ENCODE results near the gene APOC3. TPM values are rescaled to one million over a fixed set of nuclear protein-coding genes. Genes with fewer than 3 reads are reported as not detected.

Gene APOC3
- polyA plus RNA-seq, 1 donor (not counting 4 experiments of a cell fraction or from before 2014, with no cell fraction given) = not detected

DNA sequence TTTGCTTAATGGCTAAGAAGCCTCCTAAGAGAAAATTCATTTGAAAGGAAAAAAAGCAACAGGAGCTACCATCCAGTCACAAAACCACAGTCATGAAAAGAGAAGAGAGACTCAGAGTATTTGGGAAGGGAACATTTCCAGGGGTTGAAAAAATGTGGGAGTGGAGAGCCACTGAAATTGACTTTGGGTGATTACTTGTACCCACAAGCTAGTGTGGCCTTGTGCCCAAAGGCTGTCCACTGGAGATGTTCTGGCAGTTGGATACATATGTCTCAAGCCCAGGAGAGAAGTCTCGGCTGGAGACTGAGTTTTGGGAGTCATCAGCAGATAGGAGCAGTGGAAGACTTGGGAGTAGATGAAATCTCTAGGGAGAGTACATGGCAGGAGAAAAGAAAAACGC lies 34.9 kb upstream of the APOC3 start:
- H3K9me1 ChIP-seq (ENCODE audit: control insufficient read depth, extremely low read depth, insufficient read depth, low read length) = no peaks in the 10 kb centered on the region
- H3K9ac ChIP-seq (ENCODE audit: control insufficient read depth, extremely low read depth, insufficient read depth, low read length) = no peak overlapping the region
- TF ChIP-seq EZH2 (IDR thresholded peaks at IDR 0.05; ENCODE audit: low read length) = no peak
- TF ChIP-seq, protein P1, sequence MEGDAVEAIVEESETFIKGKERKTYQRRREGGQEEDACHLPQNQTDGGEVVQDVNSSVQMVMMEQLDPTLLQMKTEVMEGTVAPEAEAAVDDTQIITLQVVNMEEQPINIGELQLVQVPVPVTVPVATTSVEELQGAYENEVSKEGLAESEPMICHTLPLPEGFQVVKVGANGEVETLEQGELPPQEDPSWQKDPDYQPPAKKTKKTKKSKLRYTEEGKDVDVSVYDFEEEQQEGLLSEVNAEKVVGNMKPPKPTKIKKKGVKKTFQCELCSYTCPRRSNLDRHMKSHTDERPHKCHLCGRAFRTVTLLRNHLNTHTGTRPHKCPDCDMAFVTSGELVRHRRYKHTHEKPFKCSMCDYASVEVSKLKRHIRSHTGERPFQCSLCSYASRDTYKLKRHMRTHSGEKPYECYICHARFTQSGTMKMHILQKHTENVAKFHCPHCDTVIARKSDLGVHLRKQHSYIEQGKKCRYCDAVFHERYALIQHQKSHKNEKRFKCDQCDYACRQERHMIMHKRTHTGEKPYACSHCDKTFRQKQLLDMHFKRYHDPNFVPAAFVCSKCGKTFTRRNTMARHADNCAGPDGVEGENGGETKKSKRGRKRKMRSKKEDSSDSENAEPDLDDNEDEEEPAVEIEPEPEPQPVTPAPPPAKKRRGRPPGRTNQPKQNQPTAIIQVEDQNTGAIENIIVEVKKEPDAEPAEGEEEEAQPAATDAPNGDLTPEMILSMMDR (optimal IDR thresholded peaks at IDR 0.05 in 1 of 3, IDR thresholded peaks at IDR 0.05 in 1 of 3, conservative IDR thresholded peaks at IDR 0.05 in 1 of 3; ENCODE audit: extremely low read depth in 1 of 3, insufficient read depth in 2 of 3, low read length in 3 of 3) = no peak
- dilution Hi-C loops (cut with MboI; ENCODE audit: extremely low pct_ligation_motif_present, low sequenced_read_pairs) = no loop called here
- FAIRE-seq (no peak), DNase-seq (ENCODE audit: low read depth, low spot score) (no peak)
- no peak overlapping the region for H2AFZ ChIP-seq (ENCODE audit: control insufficient read depth, low read length)
- H3K36me3 ChIP-seq (ENCODE audit: control insufficient read depth in 2 of 2, extremely low read depth in 1 of 2, insufficient read depth in 2 of 2, low read length in 2 of 2) = no peaks in the 10 kb centered on the region
- no peak overlapping the region for H3K4me2 ChIP-seq (ENCODE audit: control insufficient read depth, extremely low read depth, insufficient read depth, low read depth, low read length)
- no peaks in the 10 kb centered on the region for H3K27me3 ChIP-seq (ENCODE audit: control insufficient read depth, extremely low read depth, insufficient read depth, low read length)
- H3K9me3 ChIP-seq (ENCODE audit: control insufficient read depth, low read depth, low read length) = no peaks in the 10 kb centered on the region
- H3K4me1 ChIP-seq (ENCODE audit: control insufficient read depth, extremely low read depth, insufficient read depth, low read length) = peaks cover 14% of the 10 kb centered on the region
- H3K27ac ChIP-seq (ENCODE audit: control insufficient read depth, insufficient read depth, low read length) = no peak overlapping the region
- H4K20me1 ChIP-seq (ENCODE audit: control insufficient read depth, extremely low read depth, insufficient read depth, low read length) = no peaks in the 10 kb centered on the region
- H3K4me3 ChIP-seq (ENCODE audit: control insufficient read depth in 2 of 3, extremely low read depth in 1 of 3, insufficient read depth in 2 of 3, low read depth in 1 of 3, low read length in 3 of 3) = no peak overlapping the region
- no peaks in the 10 kb centered on the region for H3K79me2 ChIP-seq (ENCODE audit: control insufficient read depth, insufficient read depth, low read length)

DNA sequence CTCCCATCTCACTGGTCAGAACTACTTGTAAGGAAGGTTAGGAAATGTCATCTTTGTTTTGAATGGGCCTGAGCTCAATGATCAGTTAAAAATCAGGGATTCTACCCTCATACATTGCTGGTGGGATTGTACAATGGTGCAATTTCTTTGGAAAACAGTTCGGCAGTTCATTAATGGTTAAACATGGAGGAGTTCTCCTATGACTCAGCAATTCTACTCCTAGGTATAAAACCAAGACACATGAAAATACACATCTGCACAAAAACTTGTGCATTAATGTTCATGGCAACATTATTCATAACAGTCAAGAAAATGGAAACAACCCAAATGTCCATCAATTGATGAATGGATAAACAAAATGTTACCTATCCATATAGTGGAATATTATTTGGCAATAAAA lies 33.2 kb upstream of the APOC3 start:
- no peaks in the 10 kb centered on the region for H3K9me3 ChIP-seq (ENCODE audit: control insufficient read depth, low read depth, low read length)
- no peaks in the 10 kb centered on the region for H3K79me2 ChIP-seq (ENCODE audit: control insufficient read depth, insufficient read depth, low read length)
- no peak overlapping the region for H3K4me2 ChIP-seq (ENCODE audit: control insufficient read depth, extremely low read depth, insufficient read depth, low read depth, low read length)
- FAIRE-seq (no peak), DNase-seq (ENCODE audit: low read depth, low spot score) (no peak)
- TF ChIP-seq, protein P1 (optimal IDR thresholded peaks at IDR 0.05 in 1 of 3, IDR thresholded peaks at IDR 0.05 in 1 of 3, conservative IDR thresholded peaks at IDR 0.05 in 1 of 3; ENCODE audit: extremely low read depth in 1 of 3, insufficient read depth in 2 of 3, low read length in 3 of 3) = no peak
- no peak for TF ChIP-seq EZH2 (IDR thresholded peaks at IDR 0.05; ENCODE audit: low read length)
- H3K4me1 ChIP-seq (ENCODE audit: control insufficient read depth, extremely low read depth, insufficient read depth, low read length) = peaks cover 14% of the 10 kb centered on the region
- no peaks in the 10 kb centered on the region for H3K9me1 ChIP-seq (ENCODE audit: control insufficient read depth, extremely low read depth, insufficient read depth, low read length)
- H3K36me3 ChIP-seq (ENCODE audit: control insufficient read depth in 2 of 2, extremely low read depth in 1 of 2, insufficient read depth in 2 of 2, low read length in 2 of 2) = no peaks in the 10 kb centered on the region
- H3K27ac ChIP-seq (ENCODE audit: control insufficient read depth, insufficient read depth, low read length) = no peak overlapping the region
- H4K20me1 ChIP-seq (ENCODE audit: control insufficient read depth, extremely low read depth, insufficient read depth, low read length) = no peaks in the 10 kb centered on the region
- H3K27me3 ChIP-seq (ENCODE audit: control insufficient read depth, extremely low read depth, insufficient read depth, low read length) = no peaks in the 10 kb centered on the region
- no peak overlapping the region for H2AFZ ChIP-seq (ENCODE audit: control insufficient read depth, low read length)
- H3K4me3 ChIP-seq (ENCODE audit: control insufficient read depth in 2 of 3, extremely low read depth in 1 of 3, insufficient read depth in 2 of 3, low read depth in 1 of 3, low read length in 3 of 3) = no peak overlapping the region
- dilution Hi-C loops (cut with MboI; ENCODE audit: extremely low pct_ligation_motif_present, low sequenced_read_pairs) = no loop called here
- H3K9ac ChIP-seq (ENCODE audit: control insufficient read depth, extremely low read depth, insufficient read depth, low read length) = no peak overlapping the region

All from keratinocyte (primary cell).